ENCODE data around the gene MTUS2. TPM values are rescaled to one million over a fixed set of nuclear protein-coding genes. Genes with fewer than 3 reads are reported as not detected.

The MTUS2 gene
- polyA plus RNA-seq, 1 donor from 2014 or later = 4.4 TPM

DNA sequence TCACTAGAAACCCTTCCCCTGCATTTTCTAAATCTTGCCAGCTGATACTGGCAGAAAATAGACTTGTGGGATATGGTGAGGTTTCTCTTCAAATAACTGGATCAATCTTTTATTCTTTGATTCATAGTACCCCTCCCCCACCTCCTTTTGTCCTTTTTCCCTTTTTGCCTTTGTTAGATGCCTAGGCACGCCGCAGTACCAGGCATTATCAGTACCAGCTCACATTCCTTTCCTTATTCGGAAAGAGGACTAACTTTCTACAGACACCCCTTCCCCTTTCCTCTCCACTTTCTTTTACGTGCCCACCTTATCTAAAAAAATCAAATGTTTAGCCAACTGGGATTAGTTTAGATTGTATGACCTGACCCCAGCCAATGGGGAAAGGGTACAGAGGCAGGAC is 226.4 kb downstream of the MTUS2 start:
- H3K27ac ChIP-seq (ENCODE audit: low read length) = no peak overlapping the region
- no peaks in the 10 kb centered on the region for H3K79me2 ChIP-seq (replicated peaks; ENCODE audit: insufficient read depth, low read length)
- H3K36me3 ChIP-seq (ENCODE audit: insufficient read depth, low read length) = no peaks in the 10 kb centered on the region
- no peaks in the 10 kb centered on the region for H3F3A ChIP-seq (ENCODE audit: insufficient read depth, low read length, poor library complexity, severe bottlenecking)
- no peak overlapping the region for H3K9ac ChIP-seq (ENCODE audit: low read length)
- no peak overlapping the region for H3K4me2 ChIP-seq (ENCODE audit: low read length)
- no peaks in the 10 kb centered on the region for H3K27me3 ChIP-seq (ENCODE audit: insufficient read depth, low read depth, low read length)
- H2AFZ ChIP-seq (ENCODE audit: low read depth, low read length) = no peak overlapping the region
- no peaks in the 10 kb centered on the region for H3K9me3 ChIP-seq (ENCODE audit: low read length)
- H3K4me3 ChIP-seq (ENCODE audit: low read length) = no peak overlapping the region
- TF ChIP-seq RAD21 (conservative IDR thresholded peaks at IDR 0.05) (no peak), EP300 (conservative IDR thresholded peaks at IDR 0.05; ENCODE audit: poor library complexity, severe bottlenecking) (no peak), MXI1 (conservative IDR thresholded peaks at IDR 0.05; ENCODE audit: poor library complexity, severe bottlenecking) (no peak), TAF1 (IDR thresholded peaks at IDR 0.05; ENCODE audit: low read depth) (no peak), SMC3 (conservative IDR thresholded peaks at IDR 0.05; ENCODE audit: poor library complexity) (no peak), EZH2 (IDR thresholded peaks at IDR 0.05; ENCODE audit: borderline replicate concordance, insufficient read depth, low read length, poor library complexity, severe bottlenecking) (no peak), POLR2AphosphoS5 (IDR thresholded peaks at IDR 0.05) (no peak)
- TF ChIP-seq, protein P1, sequence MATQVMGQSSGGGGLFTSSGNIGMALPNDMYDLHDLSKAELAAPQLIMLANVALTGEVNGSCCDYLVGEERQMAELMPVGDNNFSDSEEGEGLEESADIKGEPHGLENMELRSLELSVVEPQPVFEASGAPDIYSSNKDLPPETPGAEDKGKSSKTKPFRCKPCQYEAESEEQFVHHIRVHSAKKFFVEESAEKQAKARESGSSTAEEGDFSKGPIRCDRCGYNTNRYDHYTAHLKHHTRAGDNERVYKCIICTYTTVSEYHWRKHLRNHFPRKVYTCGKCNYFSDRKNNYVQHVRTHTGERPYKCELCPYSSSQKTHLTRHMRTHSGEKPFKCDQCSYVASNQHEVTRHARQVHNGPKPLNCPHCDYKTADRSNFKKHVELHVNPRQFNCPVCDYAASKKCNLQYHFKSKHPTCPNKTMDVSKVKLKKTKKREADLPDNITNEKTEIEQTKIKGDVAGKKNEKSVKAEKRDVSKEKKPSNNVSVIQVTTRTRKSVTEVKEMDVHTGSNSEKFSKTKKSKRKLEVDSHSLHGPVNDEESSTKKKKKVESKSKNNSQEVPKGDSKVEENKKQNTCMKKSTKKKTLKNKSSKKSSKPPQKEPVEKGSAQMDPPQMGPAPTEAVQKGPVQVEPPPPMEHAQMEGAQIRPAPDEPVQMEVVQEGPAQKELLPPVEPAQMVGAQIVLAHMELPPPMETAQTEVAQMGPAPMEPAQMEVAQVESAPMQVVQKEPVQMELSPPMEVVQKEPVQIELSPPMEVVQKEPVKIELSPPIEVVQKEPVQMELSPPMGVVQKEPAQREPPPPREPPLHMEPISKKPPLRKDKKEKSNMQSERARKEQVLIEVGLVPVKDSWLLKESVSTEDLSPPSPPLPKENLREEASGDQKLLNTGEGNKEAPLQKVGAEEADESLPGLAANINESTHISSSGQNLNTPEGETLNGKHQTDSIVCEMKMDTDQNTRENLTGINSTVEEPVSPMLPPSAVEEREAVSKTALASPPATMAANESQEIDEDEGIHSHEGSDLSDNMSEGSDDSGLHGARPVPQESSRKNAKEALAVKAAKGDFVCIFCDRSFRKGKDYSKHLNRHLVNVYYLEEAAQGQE (IDR thresholded peaks at IDR 0.05; ENCODE audit: borderline replicate concordance) = no peak
- TF ChIP-seq, protein P2, sequence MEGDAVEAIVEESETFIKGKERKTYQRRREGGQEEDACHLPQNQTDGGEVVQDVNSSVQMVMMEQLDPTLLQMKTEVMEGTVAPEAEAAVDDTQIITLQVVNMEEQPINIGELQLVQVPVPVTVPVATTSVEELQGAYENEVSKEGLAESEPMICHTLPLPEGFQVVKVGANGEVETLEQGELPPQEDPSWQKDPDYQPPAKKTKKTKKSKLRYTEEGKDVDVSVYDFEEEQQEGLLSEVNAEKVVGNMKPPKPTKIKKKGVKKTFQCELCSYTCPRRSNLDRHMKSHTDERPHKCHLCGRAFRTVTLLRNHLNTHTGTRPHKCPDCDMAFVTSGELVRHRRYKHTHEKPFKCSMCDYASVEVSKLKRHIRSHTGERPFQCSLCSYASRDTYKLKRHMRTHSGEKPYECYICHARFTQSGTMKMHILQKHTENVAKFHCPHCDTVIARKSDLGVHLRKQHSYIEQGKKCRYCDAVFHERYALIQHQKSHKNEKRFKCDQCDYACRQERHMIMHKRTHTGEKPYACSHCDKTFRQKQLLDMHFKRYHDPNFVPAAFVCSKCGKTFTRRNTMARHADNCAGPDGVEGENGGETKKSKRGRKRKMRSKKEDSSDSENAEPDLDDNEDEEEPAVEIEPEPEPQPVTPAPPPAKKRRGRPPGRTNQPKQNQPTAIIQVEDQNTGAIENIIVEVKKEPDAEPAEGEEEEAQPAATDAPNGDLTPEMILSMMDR (IDR thresholded peaks at IDR 0.05; ENCODE audit: poor library complexity, severe bottlenecking) = no peak
- no peaks in the 10 kb centered on the region for H3K9me2 ChIP-seq (ENCODE audit: insufficient read depth, low read length)
- no peaks in the 10 kb centered on the region for H4K20me1 ChIP-seq (ENCODE audit: insufficient read depth)

DNA sequence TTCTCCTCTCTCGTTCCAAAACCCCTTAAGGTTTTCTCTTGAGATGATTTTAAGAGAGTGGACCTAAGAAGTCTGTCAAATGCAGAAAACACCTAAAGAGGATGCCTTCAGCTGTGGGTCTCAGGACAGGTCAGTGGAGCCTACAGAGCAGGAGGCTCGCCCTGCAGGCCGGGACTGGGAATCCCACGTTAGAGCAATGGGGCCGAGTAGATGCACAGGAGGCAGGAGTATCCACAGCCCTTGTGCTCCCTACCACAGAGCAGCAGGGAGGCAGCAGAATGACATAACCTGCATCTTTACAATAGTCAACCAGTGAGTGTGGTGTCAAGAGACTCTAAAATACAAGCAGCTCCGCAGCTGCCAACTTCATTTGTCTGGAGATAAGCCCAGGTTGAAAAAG is 229.4 kb downstream of the MTUS2 start:
- Histone ChIP-seq H3K4me2 (ENCODE audit: low read length) (no peak overlapping the region), H3F3A (ENCODE audit: insufficient read depth, low read length, poor library complexity, severe bottlenecking) (no peaks in the 10 kb centered on the region), H3K27ac (ENCODE audit: low read length) (no peak overlapping the region), H3K27me3 (ENCODE audit: insufficient read depth, low read depth, low read length) (no peaks in the 10 kb centered on the region), H4K20me1 (ENCODE audit: insufficient read depth) (no peaks in the 10 kb centered on the region), H2AFZ (ENCODE audit: low read depth, low read length) (no peak overlapping the region), H3K9me2 (ENCODE audit: insufficient read depth, low read length) (no peaks in the 10 kb centered on the region), H3K9me3 (ENCODE audit: low read length) (no peaks in the 10 kb centered on the region), H3K79me2 (replicated peaks; ENCODE audit: insufficient read depth, low read length) (no peaks in the 10 kb centered on the region), H3K4me3 (ENCODE audit: low read length) (no peak overlapping the region), H3K9ac (ENCODE audit: low read length) (no peak overlapping the region), H3K36me3 (ENCODE audit: insufficient read depth, low read length) (no peaks in the 10 kb centered on the region)
- TF ChIP-seq EZH2 (IDR thresholded peaks at IDR 0.05; ENCODE audit: borderline replicate concordance, insufficient read depth, low read length, poor library complexity, severe bottlenecking) (no peak), MXI1 (conservative IDR thresholded peaks at IDR 0.05; ENCODE audit: poor library complexity, severe bottlenecking) (no peak), TAF1 (IDR thresholded peaks at IDR 0.05; ENCODE audit: low read depth) (no peak), POLR2AphosphoS5 (IDR thresholded peaks at IDR 0.05) (no peak), SMC3 (conservative IDR thresholded peaks at IDR 0.05; ENCODE audit: poor library complexity) (no peak), RAD21 (conservative IDR thresholded peaks at IDR 0.05) (no peak), EP300 (conservative IDR thresholded peaks at IDR 0.05; ENCODE audit: poor library complexity, severe bottlenecking) (no peak)
- TF ChIP-seq, protein P2 (IDR thresholded peaks at IDR 0.05; ENCODE audit: poor library complexity, severe bottlenecking) = no peak
- TF ChIP-seq, protein P1 (IDR thresholded peaks at IDR 0.05; ENCODE audit: borderline replicate concordance) = no peak

Measured in neural cell (in vitro differentiated cells).